Liver (tissue), 9 donors: ENCODE results near the gene POLR3A. TPM values are rescaled to one million over a fixed set of nuclear protein-coding genes. Genes with fewer than 3 reads are reported as not detected.
"Not testable (repeated sequence)": the region's sequence is repeated elsewhere in the genome, so short reads cannot be mapped to it uniquely, and the experiment has no call there.

Experiments used
- DNase-seq: peaks from one replicate; pipeline ENCODE4 v3.0.0-alpha.2; 2017; ENCODE audit warnings: low spot score
- H3K27ac ChIP-seq, 2 donors: one replicate each; pipeline ENCODE4 v1.7.0; 2013; ENCODE audit warnings: inconsistent platforms in 2 of 2, low read length in 2 of 2, control low read depth in 1 of 2, low read depth in 1 of 2, mild to moderate bottlenecking in 1 of 2
- H3K27me3 ChIP-seq, 4 donors: one replicate each; pipeline versions ENCODE4 v1.6.1 to v1.7.0; 2013; ENCODE audit warnings: low read length in 3 of 4, inconsistent platforms in 1 of 4, mild to moderate bottlenecking in 1 of 4, moderate library complexity in 1 of 4; ENCODE audit not compliant: control insufficient read depth in 4 of 4, insufficient read depth in 4 of 4
- H3K36me3 ChIP-seq, 4 donors: one replicate each; pipeline versions ENCODE4 v1.6.1 to v1.7.0; 2013; ENCODE audit warnings: low read length in 3 of 4, mild to moderate bottlenecking in 3 of 4, low read depth in 1 of 4, moderate library complexity in 1 of 4; ENCODE audit not compliant: control insufficient read depth in 4 of 4, insufficient read depth in 3 of 4
- H3K4me1 ChIP-seq, 4 donors: one replicate each; pipeline versions ENCODE4 v1.6.1 to v1.7.0; 2013; ENCODE audit warnings: low read length in 3 of 4, mild to moderate bottlenecking in 3 of 4, moderate library complexity in 1 of 4; ENCODE audit not compliant: control insufficient read depth in 4 of 4, insufficient read depth in 4 of 4
- H3K4me3 ChIP-seq, 3 donors: one replicate each; pipeline versions ENCODE4 v1.6.1 to v1.7.0; 2013; ENCODE audit warnings: low read length in 3 of 3, control low read depth in 1 of 3, low read depth in 1 of 3, mild to moderate bottlenecking in 1 of 3
- H3K9ac ChIP-seq, 2 donors: one replicate each; pipeline ENCODE4 v1.7.0; 2013; ENCODE audit warnings: low read length in 2 of 2, mild to moderate bottlenecking in 2 of 2, moderate library complexity in 2 of 2, control low read depth in 1 of 2, low read depth in 1 of 2
- H3K9me3 ChIP-seq, 4 donors: one replicate each; pipeline versions ENCODE4 v1.6.1 to v1.7.0; 2013; ENCODE audit warnings: low read length in 3 of 4; ENCODE audit not compliant: control insufficient read depth in 4 of 4
- ATF3 ChIP-seq: IDR thresholded peaks from 2 replicates; pipeline ENCODE4 v1.6.1; 2016; ENCODE audit warnings: antibody characterized with exemption
- CTCF ChIP-seq: fragments of 150-350 bp; IDR thresholded peaks from 2 replicates; pipeline ENCODE4 v1.5.1; 2017; ENCODE audit warnings: improper control_type of control experiment, low read depth, low read length; ENCODE audit not compliant: missing input control
- EGR1 ChIP-seq, 2 donors: IDR thresholded peaks; 2 replicates each; pipeline ENCODE4 v1.6.1; 2016 to 2018; ENCODE audit warnings: antibody characterized with exemption in 2 of 2, low read depth in 2 of 2
- FOXA1 ChIP-seq: IDR thresholded peaks from 2 replicates; pipeline ENCODE4 v1.6.1; 2016; ENCODE audit warnings: antibody characterized with exemption
- FOXA2 ChIP-seq: IDR thresholded peaks from 2 replicates; pipeline ENCODE4 v1.6.1; 2016; ENCODE audit warnings: antibody characterized with exemption
- GABPA ChIP-seq, 2 donors: IDR thresholded peaks in 1 of 2; conservative IDR thresholded peaks in 1 of 2; 2 replicates each; pipeline ENCODE4 v1.6.1; 2016; ENCODE audit warnings: antibody characterized with exemption in 2 of 2, mild to moderate bottlenecking in 1 of 2, moderate library complexity in 1 of 2
- HNF4A ChIP-seq, 2 donors: conservative IDR thresholded peaks; 2 replicates each; pipeline ENCODE4 v1.6.1; 2016; ENCODE audit warnings: antibody characterized with exemption in 2 of 2, mild to moderate bottlenecking in 2 of 2
- HNF4G ChIP-seq: IDR thresholded peaks from 2 replicates; pipeline ENCODE4 v1.6.1; 2016; ENCODE audit warnings: antibody characterized with exemption
- JUND ChIP-seq, 2 donors: IDR thresholded peaks; 2 replicates each; pipeline ENCODE4 v1.6.1; 2016; ENCODE audit warnings: antibody characterized with exemption in 2 of 2
- NR2F2 ChIP-seq: IDR thresholded peaks from 2 replicates; pipeline ENCODE4 v1.6.1; 2016; ENCODE audit warnings: antibody characterized with exemption
- RAD21 ChIP-seq, 2 donors: IDR thresholded peaks; 2 replicates each; pipeline ENCODE4 v1.6.1; 2016; ENCODE audit warnings: antibody characterized with exemption in 2 of 2, mild to moderate bottlenecking in 2 of 2
- REST ChIP-seq: IDR thresholded peaks from 2 replicates; pipeline ENCODE4 v1.6.1; 2016; ENCODE audit warnings: antibody characterized with exemption, mild to moderate bottlenecking
- RXRA ChIP-seq, 2 donors: IDR thresholded peaks; 2 replicates each; pipeline ENCODE4 v1.6.1; 2017 to 2018; ENCODE audit warnings: antibody characterized with exemption in 2 of 2, mild to moderate bottlenecking in 1 of 2
- SP1 ChIP-seq: IDR thresholded peaks from 2 replicates; pipeline ENCODE4 v1.6.1; 2018; ENCODE audit warnings: antibody characterized with exemption, mild to moderate bottlenecking
- TAF1 ChIP-seq: conservative IDR thresholded peaks from 2 replicates; pipeline ENCODE4 v1.6.1; 2016; ENCODE audit warnings: antibody characterized with exemption, mild to moderate bottlenecking
- YY1 ChIP-seq: IDR thresholded peaks from 2 replicates; pipeline ENCODE4 v1.6.1; 2016; ENCODE audit warnings: antibody characterized with exemption, mild to moderate bottlenecking
- ZBTB33 ChIP-seq: IDR thresholded peaks from 2 replicates; pipeline ENCODE4 v1.6.1; 2016; ENCODE audit warnings: antibody characterized with exemption
- WGBS: extraction: QIAGEN DNeasy Blood & Tissue Kit; methylation state at CpG from one replicate; pipeline ENCODE4 v1.1.7; 2013; 5-methylcytosine and 5-hydroxymethylcytosine counted together
- polyA plus RNA-seq, 2 donors: library from polyadenylated mRNA; stranded (reverse) in 1 of 2; unstranded in 1 of 2; fragments of 200-250 nt in 1 of 2; fragments of >200 nt in 1 of 2; fragmentation: Nextera tagmentation in 1 of 2; extraction: Ambion mirVana in 1 of 2; gene quantifications; one replicate each; pipeline versions ENCODE4 v1.2.1 to v1.2.3, GENCODE V29; 2013 to 2015
- total RNA-seq, 2 donors: library from RNA; depleted of rRNA; stranded (reverse); fragments of >200 nt; gene quantifications; one replicate each; pipeline ENCODE4 v1.2.3, GENCODE V29; 2014
- TF ChIP-seq, protein P1 (sequence below): IDR thresholded peaks from 2 replicates; pipeline ENCODE4 v1.6.1; 2016; ENCODE audit warnings: antibody characterized with exemption
- donor health status: healthy.
- donor health status: healthy.
- donor health status: healthy.
- donor health status: healthy.
- donor health status: healthy.

POLR3A gene
- total and polyA plus RNA-seq, 4 donors, result 3.2 to 9.6 (median 5.5) TPM

DNA sequence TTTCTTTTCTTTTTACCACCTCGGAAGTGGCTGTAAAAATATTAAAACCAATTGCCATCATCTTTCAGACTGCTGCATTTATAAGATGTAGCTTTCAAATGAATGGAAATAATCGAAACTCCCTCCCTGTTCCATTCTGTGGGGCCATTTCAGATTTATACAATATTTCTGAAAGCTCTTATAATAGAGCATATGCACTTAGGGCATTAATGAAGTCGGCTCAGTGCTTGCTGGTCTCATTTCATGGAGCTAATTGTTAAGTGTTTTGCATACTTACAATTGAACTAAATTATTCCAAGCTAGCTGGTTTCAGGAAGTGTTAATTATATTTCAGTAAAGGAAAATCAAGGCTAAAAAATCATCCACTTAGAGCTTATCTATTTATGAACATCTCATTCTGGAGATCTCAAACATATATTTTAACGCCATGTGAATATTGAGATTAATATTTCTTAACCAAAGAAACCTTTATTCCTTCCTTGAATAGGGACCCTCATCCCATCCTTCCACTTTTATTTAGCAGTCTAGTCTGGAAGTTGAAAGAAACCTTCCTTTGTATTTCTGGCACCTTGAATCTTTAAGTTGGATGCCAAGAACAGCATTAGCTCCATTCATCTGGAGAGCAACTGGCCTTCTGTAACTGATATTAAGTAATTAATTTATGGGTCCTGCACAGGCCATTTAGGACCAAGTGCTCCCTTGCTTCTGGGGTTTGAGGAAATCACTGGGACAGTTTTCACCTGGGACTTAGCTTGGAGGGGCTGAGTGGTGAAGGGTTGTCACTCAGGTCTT lies 49.4 kb upstream of the POLR3A start:
- H3K4me1 ChIP-seq, result no peaks in the 10 kb centered on the region
- H3K36me3 ChIP-seq, result no peaks in the 10 kb centered on the region
- 79% methylated on average over 4 of the region's 4 CpGs for WGBS
- DNase-seq, result no peak
- no peak for TF ChIP-seq EGR1 (IDR thresholded peaks at IDR 0.05; ENCODE audit: low read depth in 2 of 2)
- TF ChIP-seq HNF4A (conservative IDR thresholded peaks at IDR 0.05), result no peak
- no peak for TF ChIP-seq RXRA (IDR thresholded peaks at IDR 0.05)
- TF ChIP-seq TAF1, result no peak
- no peak for TF ChIP-seq ZBTB33
- no peak for TF ChIP-seq ATF3
- TF ChIP-seq RAD21 (IDR thresholded peaks at IDR 0.05), result no peak
- TF ChIP-seq YY1, result no peak
- no peak for TF ChIP-seq GABPA (IDR thresholded peaks at IDR 0.05 in 1 of 2, conservative IDR thresholded peaks at IDR 0.05 in 1 of 2)
- TF ChIP-seq FOXA1, result no peak
- no peak for TF ChIP-seq FOXA2
- TF ChIP-seq JUND (IDR thresholded peaks at IDR 0.05), result no peak
- TF ChIP-seq, protein P1, sequence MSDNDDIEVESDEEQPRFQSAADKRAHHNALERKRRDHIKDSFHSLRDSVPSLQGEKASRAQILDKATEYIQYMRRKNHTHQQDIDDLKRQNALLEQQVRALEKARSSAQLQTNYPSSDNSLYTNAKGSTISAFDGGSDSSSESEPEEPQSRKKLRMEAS, result no peak
- no peak for TF ChIP-seq CTCF
- TF ChIP-seq SP1, result no peak
- TF ChIP-seq NR2F2, result no peak
- no peak for TF ChIP-seq HNF4G
- no peak for TF ChIP-seq REST
- H3K27ac ChIP-seq, result no peak overlapping the region
- no peak overlapping the region for H3K9ac ChIP-seq
- H3K9me3 ChIP-seq, result no peaks in the 10 kb centered on the region
- no peaks in the 10 kb centered on the region for H3K27me3 ChIP-seq
- no peak overlapping the region for H3K4me3 ChIP-seq

DNA sequence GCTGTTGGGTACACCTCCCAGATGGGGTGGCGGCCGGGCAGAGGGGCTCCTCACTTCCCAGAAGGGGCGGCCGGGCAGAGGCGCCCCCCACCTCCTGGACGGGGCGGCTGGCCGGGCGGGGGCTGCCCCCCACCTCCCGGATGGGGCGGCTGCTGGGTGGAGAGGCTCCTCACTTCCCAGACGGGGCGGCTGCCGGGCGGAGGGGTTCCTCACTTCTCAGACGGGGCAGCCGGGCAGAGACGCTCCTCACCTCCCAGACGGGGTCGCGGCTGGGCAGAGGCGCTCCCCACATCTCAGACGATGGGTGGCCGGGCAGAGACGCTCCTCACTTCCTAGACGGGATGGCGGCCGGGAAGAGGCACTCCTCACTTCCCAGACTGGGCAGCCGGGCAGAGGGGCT lies 46.5 kb upstream of the POLR3A start:
- not testable (repeated sequence) for H3K27me3 ChIP-seq, H3K9ac ChIP-seq, H3K27ac ChIP-seq, H3K4me1 ChIP-seq, H3K36me3 ChIP-seq, H3K9me3 ChIP-seq, H3K4me3 ChIP-seq, DNase-seq
- WGBS, result 98% methylated on average over 26 of the region's 29 CpGs
